Liver (tissue), 3 donors: Measurements from ENCODE around the gene NYAP1.

Experiments
- EGR1 ChIP-seq, 2 donors: IDR thresholded peaks; 2 replicates each; pipeline ENCODE4 v1.6.1; 2016 to 2018; ENCODE audit warnings: antibody characterized with exemption in 2 of 2, low read depth in 2 of 2
- GABPA ChIP-seq, 2 donors: IDR thresholded peaks in 1 of 2; conservative IDR thresholded peaks in 1 of 2; 2 replicates each; pipeline ENCODE4 v1.6.1; 2016; ENCODE audit warnings: antibody characterized with exemption in 2 of 2, mild to moderate bottlenecking in 1 of 2, moderate library complexity in 1 of 2
- HNF4A ChIP-seq, 2 donors: conservative IDR thresholded peaks; 2 replicates each; pipeline ENCODE4 v1.6.1; 2016; ENCODE audit warnings: antibody characterized with exemption in 2 of 2, mild to moderate bottlenecking in 2 of 2
- JUND ChIP-seq, 2 donors: IDR thresholded peaks; 2 replicates each; pipeline ENCODE4 v1.6.1; 2016; ENCODE audit warnings: antibody characterized with exemption in 2 of 2
- MAX ChIP-seq: IDR thresholded peaks from 2 replicates; pipeline ENCODE4 v1.6.1; 2016; ENCODE audit warnings: antibody characterized with exemption
- RAD21 ChIP-seq, 2 donors: IDR thresholded peaks; 2 replicates each; pipeline ENCODE4 v1.6.1; 2016; ENCODE audit warnings: antibody characterized with exemption in 2 of 2, mild to moderate bottlenecking in 2 of 2
- REST ChIP-seq: IDR thresholded peaks from 2 replicates; pipeline ENCODE4 v1.6.1; 2016; ENCODE audit warnings: antibody characterized with exemption, mild to moderate bottlenecking
- RXRA ChIP-seq, 2 donors: IDR thresholded peaks; 2 replicates each; pipeline ENCODE4 v1.6.1; 2017 to 2018; ENCODE audit warnings: antibody characterized with exemption in 2 of 2, mild to moderate bottlenecking in 1 of 2
- SP1 ChIP-seq: IDR thresholded peaks from 2 replicates; pipeline ENCODE4 v1.6.1; 2018; ENCODE audit warnings: antibody characterized with exemption, mild to moderate bottlenecking
- TAF1 ChIP-seq: conservative IDR thresholded peaks from 2 replicates; pipeline ENCODE4 v1.6.1; 2016; ENCODE audit warnings: antibody characterized with exemption, mild to moderate bottlenecking
- YY1 ChIP-seq: IDR thresholded peaks from 2 replicates; pipeline ENCODE4 v1.6.1; 2016; ENCODE audit warnings: antibody characterized with exemption, mild to moderate bottlenecking
- TF ChIP-seq, protein P1 (sequence below): fragments of 150-350 bp; IDR thresholded peaks from 2 replicates; pipeline ENCODE4 v1.5.1; 2017; ENCODE audit warnings: improper control_type of control experiment, low read depth, low read length; ENCODE audit not compliant: missing input control
- TF ChIP-seq, protein P2 (sequence below): IDR thresholded peaks from 2 replicates; pipeline ENCODE4 v1.6.1; 2016; ENCODE audit warnings: antibody characterized with exemption
- donor health status: healthy.
- donor health status: healthy.

DNA sequence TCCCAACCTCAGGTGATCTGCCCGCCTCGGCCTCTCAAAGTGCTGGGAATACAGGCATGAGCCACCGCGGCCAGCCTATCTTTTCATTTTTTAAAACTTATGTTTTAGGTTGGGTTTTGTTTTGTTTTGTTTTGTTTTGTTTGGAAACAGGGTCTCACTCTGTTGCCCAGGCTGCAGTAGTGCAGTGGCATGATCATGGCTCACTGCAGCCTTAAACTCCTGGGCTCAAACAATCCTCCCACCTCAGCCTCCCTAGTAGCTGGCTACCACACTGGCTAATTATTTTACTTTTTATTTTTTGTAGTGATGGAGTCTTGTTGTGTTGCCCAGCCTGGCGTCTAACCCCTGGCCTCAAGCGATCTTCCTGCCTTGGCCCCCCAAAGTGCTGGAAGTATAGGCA is 35.9 kb downstream of the NYAP1 start:
- no peak for TF ChIP-seq RXRA (IDR thresholded peaks at IDR 0.05)
- TF ChIP-seq, protein P1, sequence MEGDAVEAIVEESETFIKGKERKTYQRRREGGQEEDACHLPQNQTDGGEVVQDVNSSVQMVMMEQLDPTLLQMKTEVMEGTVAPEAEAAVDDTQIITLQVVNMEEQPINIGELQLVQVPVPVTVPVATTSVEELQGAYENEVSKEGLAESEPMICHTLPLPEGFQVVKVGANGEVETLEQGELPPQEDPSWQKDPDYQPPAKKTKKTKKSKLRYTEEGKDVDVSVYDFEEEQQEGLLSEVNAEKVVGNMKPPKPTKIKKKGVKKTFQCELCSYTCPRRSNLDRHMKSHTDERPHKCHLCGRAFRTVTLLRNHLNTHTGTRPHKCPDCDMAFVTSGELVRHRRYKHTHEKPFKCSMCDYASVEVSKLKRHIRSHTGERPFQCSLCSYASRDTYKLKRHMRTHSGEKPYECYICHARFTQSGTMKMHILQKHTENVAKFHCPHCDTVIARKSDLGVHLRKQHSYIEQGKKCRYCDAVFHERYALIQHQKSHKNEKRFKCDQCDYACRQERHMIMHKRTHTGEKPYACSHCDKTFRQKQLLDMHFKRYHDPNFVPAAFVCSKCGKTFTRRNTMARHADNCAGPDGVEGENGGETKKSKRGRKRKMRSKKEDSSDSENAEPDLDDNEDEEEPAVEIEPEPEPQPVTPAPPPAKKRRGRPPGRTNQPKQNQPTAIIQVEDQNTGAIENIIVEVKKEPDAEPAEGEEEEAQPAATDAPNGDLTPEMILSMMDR = no peak
- no peak for TF ChIP-seq REST
- TF ChIP-seq RAD21 (IDR thresholded peaks at IDR 0.05) = no peak
- no peak for TF ChIP-seq EGR1 (IDR thresholded peaks at IDR 0.05; ENCODE audit: low read depth in 2 of 2)
- TF ChIP-seq SP1 = no peak
- TF ChIP-seq HNF4A (conservative IDR thresholded peaks at IDR 0.05) = no peak
- TF ChIP-seq MAX = no peak
- TF ChIP-seq, protein P2, sequence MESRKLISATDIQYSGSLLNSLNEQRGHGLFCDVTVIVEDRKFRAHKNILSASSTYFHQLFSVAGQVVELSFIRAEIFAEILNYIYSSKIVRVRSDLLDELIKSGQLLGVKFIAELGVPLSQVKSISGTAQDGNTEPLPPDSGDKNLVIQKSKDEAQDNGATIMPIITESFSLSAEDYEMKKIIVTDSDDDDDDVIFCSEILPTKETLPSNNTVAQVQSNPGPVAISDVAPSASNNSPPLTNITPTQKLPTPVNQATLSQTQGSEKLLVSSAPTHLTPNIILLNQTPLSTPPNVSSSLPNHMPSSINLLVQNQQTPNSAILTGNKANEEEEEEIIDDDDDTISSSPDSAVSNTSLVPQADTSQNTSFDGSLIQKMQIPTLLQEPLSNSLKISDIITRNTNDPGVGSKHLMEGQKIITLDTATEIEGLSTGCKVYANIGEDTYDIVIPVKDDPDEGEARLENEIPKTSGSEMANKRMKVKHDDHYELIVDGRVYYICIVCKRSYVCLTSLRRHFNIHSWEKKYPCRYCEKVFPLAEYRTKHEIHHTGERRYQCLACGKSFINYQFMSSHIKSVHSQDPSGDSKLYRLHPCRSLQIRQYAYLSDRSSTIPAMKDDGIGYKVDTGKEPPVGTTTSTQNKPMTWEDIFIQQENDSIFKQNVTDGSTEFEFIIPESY = no peak
- TF ChIP-seq YY1 = no peak
- no peak for TF ChIP-seq TAF1
- TF ChIP-seq GABPA (IDR thresholded peaks at IDR 0.05 in 1 of 2, conservative IDR thresholded peaks at IDR 0.05 in 1 of 2) = no peak
- no peak for TF ChIP-seq JUND (IDR thresholded peaks at IDR 0.05)
